HG03575 (cell line): ENCODE results near the gene MTX1.
A peak's percentile ranks its signal among the peaks of the same experiment; 100 is the strongest.
"Not testable (repeated sequence)": the region's sequence is repeated elsewhere in the genome, so short reads cannot be mapped to it uniquely, and the experiment has no call there.

ENCODE experiments used
- ATAC-seq: cut with Tn5 transposase; IDR thresholded peaks from one replicate; pipeline ENCODE4 v1.9.1; 2021; ENCODE audit not compliant: unreplicated experiment, insufficient number of reproducible peaks, low FRiP score; ENCODE audit errors: extremely low read depth

MTX1 gene

DNA sequence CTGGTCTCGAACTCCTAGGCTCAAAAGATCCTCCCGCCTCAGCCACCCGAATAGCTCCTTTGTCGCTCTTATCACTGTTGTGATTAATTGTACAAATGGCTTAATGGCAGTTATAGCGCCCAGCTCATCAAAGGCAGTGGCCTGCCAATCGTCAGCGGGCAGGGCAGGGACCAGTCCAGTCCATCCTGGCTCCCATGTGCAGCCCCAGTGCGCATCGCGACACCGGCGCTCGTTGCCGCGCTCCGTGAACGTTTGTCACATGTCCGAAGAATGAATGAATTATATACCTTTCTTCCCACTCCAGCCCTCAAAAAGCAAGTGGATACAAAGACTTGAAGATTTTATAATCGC, 18.4 kb downstream of the MTX1 start:
- ATAC-seq = no peak

DNA sequence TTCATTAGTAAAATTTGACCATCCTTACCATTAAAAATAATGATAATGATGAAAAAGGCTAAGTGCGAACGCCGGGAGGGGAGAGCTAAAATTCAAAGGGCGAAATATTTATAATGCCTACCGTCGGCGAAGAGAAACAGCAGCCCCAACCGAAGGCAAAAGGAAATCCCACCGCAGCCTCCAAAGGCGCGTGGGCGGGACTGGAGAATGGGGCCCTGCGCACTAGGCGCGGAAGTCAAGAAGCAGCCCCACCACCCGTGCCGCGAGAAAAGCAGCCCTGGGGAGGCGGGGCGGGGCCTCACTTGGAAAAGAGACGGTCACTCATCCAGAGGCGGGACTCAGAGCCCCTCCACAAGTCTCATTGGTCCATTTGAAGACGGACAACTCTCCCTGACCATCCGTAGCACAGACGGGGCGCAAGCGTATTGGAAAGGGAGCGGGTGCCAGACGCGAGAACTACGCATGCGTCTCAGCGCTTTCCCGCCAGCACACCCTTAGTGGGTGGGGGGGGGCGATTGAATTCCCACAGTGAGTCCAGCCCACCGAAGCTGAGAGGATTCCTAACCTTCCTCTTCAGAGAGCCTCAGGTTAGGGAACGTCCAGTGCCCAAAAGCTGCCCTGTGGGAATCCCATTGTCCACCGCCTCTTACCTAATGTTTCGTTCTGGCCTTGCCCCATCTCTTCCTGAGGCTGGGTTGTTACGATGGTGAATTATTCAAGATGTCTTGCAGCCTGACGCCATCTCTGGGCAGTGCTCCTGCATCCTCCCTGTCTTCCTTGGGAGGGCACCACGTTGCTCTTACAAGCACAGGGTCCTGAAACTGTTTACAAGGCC, 19.0 kb downstream of the MTX1 start:
- peak; percentile 64 for ATAC-seq

DNA sequence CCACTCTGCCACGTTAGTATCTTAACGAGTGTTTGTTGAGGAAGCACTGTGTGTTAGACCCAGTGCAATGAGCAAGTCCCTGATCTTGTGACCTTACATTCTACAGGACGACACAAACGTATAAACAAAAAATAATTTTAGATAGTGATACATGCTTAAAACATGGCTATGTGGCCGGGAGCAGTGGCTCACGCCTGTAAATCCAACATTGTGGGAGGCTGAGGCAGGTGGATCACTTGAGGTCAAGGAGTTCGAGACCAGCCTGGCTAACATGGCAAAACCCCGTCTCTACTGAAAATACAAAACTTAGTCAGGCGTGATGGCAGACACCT, 19.6 kb downstream of the MTX1 start:
- no peak for ATAC-seq

GRCh38 chr1:155231302-155231701, 22.8 kb downstream of the MTX1 start:
- not testable (repeated sequence) for ATAC-seq

GRCh38 chr1:155232001-155232978, 23.8 kb downstream of the MTX1 start:
- not testable (repeated sequence) for ATAC-seq

- not testable (repeated sequence) for ATAC-seq
Measured at GRCh38 chr1:155233502-155233901, 25.0 kb downstream of the MTX1 start.

GRCh38 chr1:155235375-155235774, 26.9 kb downstream of the MTX1 start:
- ATAC-seq = not testable (repeated sequence)

- no peak for ATAC-seq
Measured at GRCh38 chr1:155236451-155236850, 28.0 kb downstream of the MTX1 start.

GRCh38 chr1:155241069-155241679, 32.7 kb downstream of the MTX1 start:
- ATAC-seq = no peak

- ATAC-seq = no peak
Measured at GRCh38 chr1:155241841-155242264, 33.4 kb downstream of the MTX1 start.

DNA sequence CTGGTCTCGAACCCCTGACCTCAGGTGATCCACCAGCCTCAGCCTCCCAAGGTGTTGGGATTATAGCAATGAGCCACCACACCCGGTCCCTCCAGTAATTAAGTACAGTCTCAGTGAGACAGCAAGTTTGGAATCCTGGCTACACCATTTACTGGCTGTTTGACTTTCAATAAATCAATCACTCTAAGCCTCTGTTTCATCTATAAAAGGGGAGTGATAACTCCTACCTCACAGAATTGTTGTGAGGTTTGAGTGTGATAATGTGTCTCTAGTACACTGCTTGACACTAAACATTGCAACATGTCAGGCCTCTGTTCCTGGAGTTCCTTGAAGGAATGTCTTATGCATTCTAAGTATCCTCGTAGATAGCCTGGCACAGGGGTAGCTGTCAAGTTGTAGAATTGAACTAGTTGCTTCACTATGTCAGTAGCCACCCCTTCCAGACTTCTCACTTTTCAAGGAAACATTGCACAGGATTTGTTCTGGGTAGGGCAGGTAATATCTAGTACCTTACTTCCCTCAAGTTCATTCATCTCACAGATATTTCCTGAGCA, 34.4 kb downstream of the MTX1 start:
- ATAC-seq = no peak

DNA sequence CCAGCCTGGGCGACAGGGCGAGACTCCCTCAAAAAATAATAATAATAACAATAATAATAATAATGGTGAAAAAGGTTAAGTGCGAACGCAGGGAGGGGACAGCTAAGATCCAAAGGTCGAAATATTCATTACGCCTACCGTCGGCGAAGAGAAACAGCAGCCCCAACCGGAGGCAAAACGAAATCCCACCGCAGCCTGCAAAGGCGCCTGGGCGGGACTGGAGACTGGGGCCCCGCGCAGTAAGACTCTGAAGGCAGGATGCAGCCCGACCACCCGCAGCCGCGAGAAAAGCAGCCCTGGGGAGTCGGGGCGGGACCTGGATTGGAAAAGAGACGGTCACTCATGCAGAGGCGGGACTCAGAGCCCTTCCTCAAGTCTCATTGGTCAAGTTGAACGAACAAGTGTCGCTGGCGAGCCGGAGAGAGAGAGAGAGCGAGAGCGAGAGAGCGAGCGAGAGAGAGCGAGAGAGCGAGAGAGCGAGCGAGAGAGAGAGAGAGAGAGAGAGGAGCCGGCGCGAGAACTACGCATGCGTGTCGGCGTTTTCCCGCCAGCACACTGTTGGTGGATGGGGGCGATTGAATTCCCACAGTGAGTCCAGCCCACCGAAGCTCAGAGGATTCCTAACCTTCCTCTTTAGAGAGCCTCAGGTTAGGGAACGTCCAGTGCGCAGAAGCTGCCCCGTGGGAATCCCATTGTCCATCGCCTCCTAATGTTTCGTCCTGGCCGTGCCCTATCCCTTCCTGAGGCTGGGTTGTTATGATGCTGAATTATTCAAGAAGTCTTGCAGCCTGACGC, 36.1 kb downstream of the MTX1 start:
- ATAC-seq = peak; percentile 37

DNA sequence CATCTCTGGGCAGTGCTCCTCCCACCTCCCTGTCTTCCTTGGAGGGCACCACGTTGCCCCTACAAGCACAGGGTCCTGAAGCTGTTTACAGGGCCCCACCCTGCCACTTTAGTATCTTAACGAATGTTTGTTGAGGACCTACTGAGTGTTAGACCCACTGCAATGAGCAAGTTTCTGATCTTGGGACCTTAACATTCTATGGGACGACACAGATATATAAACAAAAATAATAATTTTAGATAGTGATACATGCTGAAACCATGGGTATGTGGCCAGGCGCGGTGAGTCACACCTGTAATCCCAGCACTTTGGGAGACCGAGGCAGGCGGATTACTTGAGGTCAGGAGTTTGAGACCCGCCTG, 36.6 kb downstream of the MTX1 start:
- ATAC-seq = no peak

DNA sequence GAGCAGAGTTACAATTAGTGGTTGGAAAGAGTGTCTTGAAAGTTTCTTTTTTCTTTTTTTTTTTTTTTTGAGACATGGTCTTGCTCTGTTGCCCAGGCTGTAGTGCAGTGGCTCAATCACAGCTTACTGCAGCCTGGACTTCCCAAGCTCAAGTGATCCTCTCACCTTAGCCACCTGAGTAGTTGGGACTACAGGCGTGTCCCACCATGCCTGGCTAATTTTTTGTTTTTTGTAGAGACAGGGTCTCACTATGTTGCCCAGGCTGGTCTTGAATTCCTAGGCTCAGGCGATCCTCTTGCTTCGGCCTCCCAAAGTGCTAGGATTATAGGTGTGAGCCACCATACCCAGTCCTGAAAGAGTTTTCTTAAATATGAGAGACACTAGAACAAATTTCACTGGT, 38.3 kb downstream of the MTX1 start:
- not testable (repeated sequence) for ATAC-seq

DNA sequence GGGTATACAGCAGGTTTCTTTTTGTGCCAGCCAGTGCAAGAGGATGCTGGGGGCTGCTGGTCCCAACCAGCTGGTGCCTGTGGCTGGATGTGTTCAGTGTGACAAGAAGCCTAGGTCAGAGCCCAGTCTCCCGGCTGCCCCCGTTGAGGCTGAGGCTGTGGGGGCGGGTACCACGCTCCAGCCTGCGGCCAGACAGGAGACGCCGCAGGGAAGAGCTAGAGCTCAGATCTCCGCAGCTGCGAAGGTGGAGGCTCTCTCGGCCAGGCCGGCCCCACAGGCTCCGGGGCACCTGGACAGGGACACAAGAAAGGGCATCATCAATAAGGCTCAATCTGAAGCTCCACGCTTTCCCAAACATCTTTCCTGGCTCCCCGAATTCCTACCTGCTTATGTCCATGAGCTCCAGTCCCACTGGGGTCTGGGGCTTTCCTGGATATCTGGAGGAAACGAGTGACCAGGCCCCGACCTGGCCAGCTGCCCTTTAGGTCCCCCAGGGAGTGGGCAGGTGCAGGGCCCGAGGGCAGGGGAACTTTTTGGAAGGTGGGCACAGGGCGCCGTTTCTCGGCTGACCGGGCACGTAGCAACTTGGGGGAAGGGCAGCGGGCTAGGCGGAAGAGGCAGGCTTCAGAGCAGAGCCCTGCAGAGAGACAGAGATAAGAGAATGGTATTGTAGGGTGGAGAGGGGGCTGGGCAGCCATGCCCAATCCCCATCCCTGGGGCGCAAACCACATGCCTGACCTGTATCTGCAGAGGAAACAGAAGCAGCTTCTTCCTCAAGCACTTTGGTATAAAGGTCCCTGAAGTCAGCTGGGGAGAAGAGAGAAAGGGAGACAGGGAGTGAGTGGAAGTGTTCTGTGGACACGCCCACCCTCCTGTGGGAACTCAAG, 39.4 kb downstream of the MTX1 start:
- ATAC-seq = no peak

GRCh38 chr1:155250246-155250632, 41.7 kb downstream of the MTX1 start:
- no peak for ATAC-seq

DNA sequence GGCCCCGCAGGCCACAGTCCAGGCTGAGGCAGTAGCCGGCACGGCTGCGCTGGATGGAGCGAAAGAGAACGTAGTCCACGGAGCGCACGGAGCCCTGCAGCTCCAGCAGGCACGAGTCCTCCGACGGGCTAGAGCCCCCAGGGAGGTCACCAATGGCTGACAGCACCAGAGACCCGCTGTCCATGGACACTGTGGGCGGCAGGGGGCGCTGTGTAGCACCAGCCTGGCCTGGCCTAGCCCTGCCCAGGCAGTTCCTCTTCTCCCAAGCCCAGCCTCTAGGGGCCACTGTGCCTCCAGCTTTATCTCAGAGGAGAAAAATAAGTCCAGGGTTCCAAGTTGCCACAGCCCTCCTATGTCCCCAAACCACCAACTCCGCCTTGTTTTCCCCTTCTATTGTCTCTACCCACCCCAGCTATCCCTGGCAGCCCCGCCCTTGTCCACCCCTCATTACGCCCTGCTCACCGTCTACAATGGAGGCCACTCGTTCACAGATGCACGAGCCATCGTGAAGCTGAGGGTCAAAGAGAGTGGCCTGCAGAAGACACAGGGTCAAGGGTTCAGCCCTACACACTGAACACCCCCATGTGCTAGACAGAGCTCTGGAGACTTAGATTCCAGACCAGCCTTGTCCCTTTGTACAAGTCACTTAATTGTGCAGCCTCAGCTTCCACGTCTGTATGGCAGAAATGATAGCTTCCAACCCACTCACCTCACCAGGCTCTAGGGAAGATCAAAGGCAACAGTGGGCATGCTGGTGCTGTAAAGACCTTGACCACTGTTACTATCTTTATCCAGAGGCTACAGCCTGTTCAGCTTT, 42.3 kb downstream of the MTX1 start:
- no peak for ATAC-seq
